ENCODE results near the gene PSMA5.

DNA sequence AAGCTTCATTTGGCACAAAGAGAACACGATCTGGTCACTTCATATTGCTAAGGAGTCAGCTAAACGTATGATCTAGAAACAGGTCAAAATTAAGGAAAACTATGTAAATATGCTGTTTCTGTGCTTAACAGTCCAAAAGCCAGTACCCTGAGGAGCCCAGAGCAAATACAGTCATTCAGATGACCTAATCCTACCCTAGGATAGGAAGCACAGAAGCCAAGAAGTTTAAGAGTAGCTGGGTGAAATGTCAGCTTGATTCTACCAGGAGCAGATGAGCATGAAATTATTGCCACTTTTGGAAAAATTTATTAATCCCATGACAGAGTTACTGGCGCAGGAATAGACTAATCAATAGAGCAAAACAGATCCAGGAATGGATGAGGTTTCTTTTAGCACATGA, 46.8 kb downstream of the PSMA5 start:
- TF ChIP-seq, protein P1, sequence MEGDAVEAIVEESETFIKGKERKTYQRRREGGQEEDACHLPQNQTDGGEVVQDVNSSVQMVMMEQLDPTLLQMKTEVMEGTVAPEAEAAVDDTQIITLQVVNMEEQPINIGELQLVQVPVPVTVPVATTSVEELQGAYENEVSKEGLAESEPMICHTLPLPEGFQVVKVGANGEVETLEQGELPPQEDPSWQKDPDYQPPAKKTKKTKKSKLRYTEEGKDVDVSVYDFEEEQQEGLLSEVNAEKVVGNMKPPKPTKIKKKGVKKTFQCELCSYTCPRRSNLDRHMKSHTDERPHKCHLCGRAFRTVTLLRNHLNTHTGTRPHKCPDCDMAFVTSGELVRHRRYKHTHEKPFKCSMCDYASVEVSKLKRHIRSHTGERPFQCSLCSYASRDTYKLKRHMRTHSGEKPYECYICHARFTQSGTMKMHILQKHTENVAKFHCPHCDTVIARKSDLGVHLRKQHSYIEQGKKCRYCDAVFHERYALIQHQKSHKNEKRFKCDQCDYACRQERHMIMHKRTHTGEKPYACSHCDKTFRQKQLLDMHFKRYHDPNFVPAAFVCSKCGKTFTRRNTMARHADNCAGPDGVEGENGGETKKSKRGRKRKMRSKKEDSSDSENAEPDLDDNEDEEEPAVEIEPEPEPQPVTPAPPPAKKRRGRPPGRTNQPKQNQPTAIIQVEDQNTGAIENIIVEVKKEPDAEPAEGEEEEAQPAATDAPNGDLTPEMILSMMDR (conservative IDR thresholded peaks at IDR 0.05): no peak
- TF ChIP-seq ZFX (IDR thresholded peaks at IDR 0.05): no peak
